HepG2 (cell line): ENCODE data around the gene RETREG2. TPM values are rescaled to one million over a fixed set of nuclear protein-coding genes. Genes with fewer than 3 reads are reported as not detected.

Experiments used
- ARNT2 ChIP-seq: sonication (generic); formaldehyde crosslinking; IDR thresholded peaks from 2 replicates; pipeline ENCODE4 v1.8.0; 2022; ENCODE audit warnings: mild to moderate bottlenecking, low read depth, missing genetic modification reagents, moderate library complexity
- BCLAF1 ChIP-seq: fragments of 450-650 bp; IDR thresholded peaks from 2 replicates; pipeline ENCODE4 v1.6.1; 2017; ENCODE audit warnings: mild to moderate bottlenecking
- CENPBD1 ChIP-seq: sonication (generic); formaldehyde crosslinking; IDR thresholded peaks from 2 replicates; pipeline ENCODE4 v1.8.0; 2022; ENCODE audit warnings: missing genetic modification reagents, low read depth, mild to moderate bottlenecking, borderline replicate concordance
- CSRNP1 ChIP-seq: sonication (generic); formaldehyde crosslinking; IDR thresholded peaks from 2 replicates; pipeline ENCODE4 v1.8.1; 2023; ENCODE audit warnings: mild to moderate bottlenecking, missing genetic modification reagents
- FOXA1 ChIP-seq, 2 experiments: fragments of 450-650 bp in 1 of 2; sonication (generic) in 1 of 2; formaldehyde crosslinking in 1 of 2; IDR thresholded peaks; 2 replicates each; pipeline versions ENCODE4 v1.4.0 to v1.6.1; 2016 to 2020; ENCODE audit warnings: missing genetic modification reagents in 1 of 2
- GTF2F1 ChIP-seq: fragments of 150-350 bp; IDR thresholded peaks from 2 replicates; pipeline ENCODE4 v1.6.1; 2014; ENCODE audit warnings: low read length
- KDM5B ChIP-seq: sonication (generic); formaldehyde crosslinking; IDR thresholded peaks from 2 replicates; pipeline ENCODE4 v1.4.0; 2020; ENCODE audit warnings: missing genetic modification reagents, mild to moderate bottlenecking, borderline replicate concordance
- MBD4 ChIP-seq: IDR thresholded peaks from 2 replicates; pipeline ENCODE4 v1.6.1; 2012; ENCODE audit warnings: low read length, inconsistent platforms, borderline replicate concordance
- NCOA2 ChIP-seq: sonication (generic); formaldehyde crosslinking; IDR thresholded peaks from 2 replicates; pipeline ENCODE4 v1.8.0; 2022; ENCODE audit warnings: inconsistent platforms
- NR2C2 ChIP-seq: sonication (generic); formaldehyde crosslinking; IDR thresholded peaks from 2 replicates; pipeline ENCODE4 v1.4.0; 2020; ENCODE audit warnings: missing genetic modification reagents, mild to moderate bottlenecking, moderate library complexity, borderline replicate concordance
- PHF5A ChIP-seq: IDR thresholded peaks from one replicate; pipeline ENCODE4 v1.6.1; 2018; ENCODE audit warnings: low read depth, missing genetic modification reagents; ENCODE audit not compliant: unreplicated experiment
- SALL1 ChIP-seq: sonication (generic); formaldehyde crosslinking; IDR thresholded peaks from 2 replicates; pipeline ENCODE4 v1.8.0; 2022; ENCODE audit warnings: mild to moderate bottlenecking, missing genetic modification reagents
- SMARCC2 ChIP-seq: fragments of 450-650 bp; IDR thresholded peaks from 2 replicates; pipeline ENCODE4 v1.6.1; 2017; ENCODE audit warnings: antibody characterized with exemption, mild to moderate bottlenecking
- SP2 ChIP-seq: sonication (generic); formaldehyde crosslinking; IDR thresholded peaks from 2 replicates; pipeline ENCODE4 v1.5.1; 2020; ENCODE audit warnings: mild to moderate bottlenecking, missing genetic modification reagents
- STAT6 ChIP-seq: sonication (generic); formaldehyde crosslinking; IDR thresholded peaks from 2 replicates; pipeline ENCODE4 v1.4.0; 2020; ENCODE audit warnings: missing genetic modification reagents, mild to moderate bottlenecking, borderline replicate concordance
- ZNF446 ChIP-seq: sonication (generic); formaldehyde crosslinking; IDR thresholded peaks from 2 replicates; pipeline ENCODE4 v1.5.0; 2020; ENCODE audit warnings: mild to moderate bottlenecking, missing genetic modification reagents
- ZNF484 ChIP-seq: sonication (generic); formaldehyde crosslinking; IDR thresholded peaks from 2 replicates; pipeline ENCODE4 v1.5.1; 2020; ENCODE audit warnings: mild to moderate bottlenecking, low read depth, missing genetic modification reagents, borderline replicate concordance
- ZNF720 ChIP-seq: sonication (generic); formaldehyde crosslinking; IDR thresholded peaks from 2 replicates; pipeline ENCODE4 v1.4.0; 2020; ENCODE audit warnings: missing genetic modification reagents
- ZNF740 ChIP-seq: sonication (generic); formaldehyde crosslinking; IDR thresholded peaks from 2 replicates; pipeline ENCODE4 v1.4.0; 2020; ENCODE audit warnings: missing genetic modification reagents
- ZNF816 ChIP-seq: sonication (generic); formaldehyde crosslinking; IDR thresholded peaks from 2 replicates; pipeline ENCODE4 v1.8.0; 2022; ENCODE audit warnings: missing genetic modification reagents, mild to moderate bottlenecking, borderline replicate concordance
- ZZZ3 ChIP-seq: sonication (generic); formaldehyde crosslinking; IDR thresholded peaks from 2 replicates; pipeline ENCODE4 v1.4.0; 2020; ENCODE audit warnings: missing genetic modification reagents, mild to moderate bottlenecking, borderline replicate concordance
- polyA plus RNA-seq, 8 experiments: library from polyadenylated mRNA; depleted of rRNA in 3 of 8; stranded (reverse) in 7 of 8; unstranded in 1 of 8; fragments of >200 nt; fragmentation: Illumina TruSeq in 4 of 8; extraction: Trizol in 4 of 8; gene quantifications; 2 replicates each; pipeline versions ENCODE4 v1.2.1 to v1.2.3, GENCODE V29; 2011 to 2016; ENCODE audit warnings: low read depth in 4 of 8, missing spikeins in 1 of 8, mixed read lengths in 1 of 8; ENCODE audit not compliant: insufficient read depth in 1 of 8
- total RNA-seq, 5 experiments: library from RNA; depleted of rRNA; stranded (reverse); fragments of >200 nt; fragmentation: Illumina TruSeq; extraction: Trizol; gene quantifications; 2 replicates each; pipeline ENCODE4 v1.2.3, GENCODE V29; 2016; ENCODE audit warnings: low read depth in 1 of 5

Gene RETREG2
- total and polyA plus RNA-seq, 2 of the 13 experiments (the other 11 are each of a cell fraction or from before 2014, with no cell fraction given): 86.0 to 134 TPM

GRCh38 chr2:219160186-219161017, 17.7 kb upstream of the RETREG2 start, which contains the start of gene NHEJ1 (continued):
- TF ChIP-seq BCLAF1 (no peak), GTF2F1 (no peak), ARNT2 (peak; percentile 80), FOXA1 (IDR thresholded peaks at IDR 0.05) (no peak), FOXA1 (CRISPR knock-in tag; IDR thresholded peaks at IDR 0.05) (no peak), CENPBD1 (no peak), NR2C2 (peak; percentile 65; the same call in 1 of the 2 replicates), ZNF740 (peak; percentile 95), ZNF816 (CRISPR knock-in tag) (peak; percentile 73), SALL1 (CRISPR knock-in tag) (peak; percentile 91), ZNF446 (CRISPR knock-in tag) (peak; percentile 78), MBD4 (no peak), KDM5B (peak; percentile 98), ZNF720 (CRISPR knock-in tag) (peak; percentile 39; the same call in 1 of the 2 replicates), CSRNP1 (CRISPR knock-in tag) (peak; percentile 98), SMARCC2 (no peak), ZNF484 (CRISPR knock-in tag) (0 out of 2 replicates have a peak, but pooled peaks have one; percentile 56), STAT6 (CRISPR knock-in tag) (no peak; the same call in 1 of the 2 replicates), SP2 (CRISPR knock-in tag) (peak; percentile 52; the same call in 1 of the 2 replicates), PHF5A (CRISPR knock-in tag) (no peak), ZZZ3 (CRISPR knock-in tag) (no peak; the same call in 1 of the 2 replicates), NCOA2 (CRISPR knock-in tag) (peak; percentile 50)
